Fibroblast of mammary gland (primary cell): Measurements from ENCODE around the gene AGAP1.

Source experiments
- DNase-seq: peaks from one replicate; pipeline ENCODE4 v3.0.0-alpha.2; 2010; ENCODE audit warnings: low read depth
- H3K4me3 ChIP-seq: 2 replicates; pipeline ENCODE4 v1.5.1; 2011; ENCODE audit warnings: low read depth, mild to moderate bottlenecking, low read length, moderate library complexity; ENCODE audit not compliant: control insufficient read depth
- TF ChIP-seq, protein P1 (sequence below): conservative IDR thresholded peaks from 2 replicates; pipeline ENCODE4 v1.5.1; 2011; ENCODE audit warnings: low read depth, low read length, inconsistent platforms; ENCODE audit not compliant: control insufficient read depth, insufficient read depth

AGAP1 gene

DNA sequence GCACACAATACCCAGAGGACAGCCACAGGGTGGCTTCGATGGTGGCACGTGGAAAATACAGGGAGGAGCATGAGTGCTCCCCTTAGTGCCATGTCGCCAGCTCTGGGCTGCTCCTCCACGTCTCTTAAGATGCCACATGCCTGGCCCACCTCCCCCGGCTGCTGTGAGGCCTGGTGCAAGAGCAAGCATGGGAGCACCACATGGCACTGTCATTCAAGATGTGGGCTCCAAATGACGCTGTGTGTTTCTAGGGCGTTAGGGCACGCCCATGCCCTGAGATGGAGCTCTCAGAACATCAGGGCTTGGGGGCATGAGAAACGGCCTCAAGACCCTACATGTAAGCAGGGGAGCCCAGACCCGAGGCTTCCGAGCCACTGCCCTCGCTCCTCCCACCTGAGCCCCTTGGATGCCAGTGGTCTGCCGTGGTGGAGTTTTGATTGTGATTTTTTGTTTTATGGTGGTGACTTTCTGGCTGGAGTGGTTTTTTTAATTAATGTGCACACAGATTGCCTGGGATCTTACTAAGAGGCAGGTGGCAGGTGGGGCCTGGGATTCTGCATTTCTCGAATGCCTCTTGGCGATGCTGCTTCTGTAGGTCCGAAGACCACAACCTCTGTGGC lies 435.0 kb downstream of the AGAP1 start:
- no peak for DNase-seq
- H3K4me3 ChIP-seq = no peak overlapping the region

DNA sequence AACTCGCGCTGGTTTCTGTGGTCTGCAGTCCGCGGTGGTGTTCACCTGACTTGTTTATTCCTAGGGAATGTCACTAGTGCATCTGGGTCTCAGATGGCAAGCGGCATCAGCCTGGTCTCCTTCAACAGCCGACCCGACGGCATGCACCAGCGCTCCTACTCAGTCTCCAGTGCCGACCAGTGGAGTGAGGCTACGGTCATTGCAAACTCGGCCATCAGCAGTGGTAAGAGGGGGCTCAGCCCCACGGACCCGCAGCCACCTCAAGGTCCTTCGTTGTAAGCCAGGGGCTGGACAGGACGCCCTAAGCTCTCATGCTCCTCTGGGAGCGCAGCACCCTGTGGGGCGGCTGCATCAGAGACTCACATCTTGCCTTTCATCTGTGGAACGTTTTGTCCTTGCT lies 436.9 kb downstream of the AGAP1 start:
- H3K4me3 ChIP-seq = no peak overlapping the region
- DNase-seq = no peak
- TF ChIP-seq, protein P1, sequence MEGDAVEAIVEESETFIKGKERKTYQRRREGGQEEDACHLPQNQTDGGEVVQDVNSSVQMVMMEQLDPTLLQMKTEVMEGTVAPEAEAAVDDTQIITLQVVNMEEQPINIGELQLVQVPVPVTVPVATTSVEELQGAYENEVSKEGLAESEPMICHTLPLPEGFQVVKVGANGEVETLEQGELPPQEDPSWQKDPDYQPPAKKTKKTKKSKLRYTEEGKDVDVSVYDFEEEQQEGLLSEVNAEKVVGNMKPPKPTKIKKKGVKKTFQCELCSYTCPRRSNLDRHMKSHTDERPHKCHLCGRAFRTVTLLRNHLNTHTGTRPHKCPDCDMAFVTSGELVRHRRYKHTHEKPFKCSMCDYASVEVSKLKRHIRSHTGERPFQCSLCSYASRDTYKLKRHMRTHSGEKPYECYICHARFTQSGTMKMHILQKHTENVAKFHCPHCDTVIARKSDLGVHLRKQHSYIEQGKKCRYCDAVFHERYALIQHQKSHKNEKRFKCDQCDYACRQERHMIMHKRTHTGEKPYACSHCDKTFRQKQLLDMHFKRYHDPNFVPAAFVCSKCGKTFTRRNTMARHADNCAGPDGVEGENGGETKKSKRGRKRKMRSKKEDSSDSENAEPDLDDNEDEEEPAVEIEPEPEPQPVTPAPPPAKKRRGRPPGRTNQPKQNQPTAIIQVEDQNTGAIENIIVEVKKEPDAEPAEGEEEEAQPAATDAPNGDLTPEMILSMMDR = no peak

More for the DNA sequence above, 435.0 kb downstream of the AGAP1 start:
- TF ChIP-seq, protein P1 = no peak

DNA sequence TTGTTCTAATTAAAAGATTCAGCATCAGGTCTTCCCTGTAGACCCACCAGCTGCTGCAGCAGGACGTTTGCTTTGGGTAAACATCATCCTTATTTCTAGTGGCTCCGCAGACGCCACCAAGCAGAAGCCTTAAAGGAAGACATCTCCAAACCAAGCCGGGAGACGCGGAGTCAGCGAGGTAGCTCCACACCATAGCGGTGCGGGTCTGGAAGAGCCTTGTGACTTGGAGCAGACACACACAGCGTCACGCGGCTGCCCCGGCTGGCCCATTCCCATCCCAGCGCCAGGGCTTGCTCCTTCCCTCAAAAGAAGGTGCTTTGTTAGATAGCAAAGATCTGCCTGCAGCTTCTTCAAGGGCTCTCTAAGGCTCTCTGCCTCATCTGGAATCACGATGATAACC lies 437.8 kb downstream of the AGAP1 start:
- no peak overlapping the region for H3K4me3 ChIP-seq
- TF ChIP-seq, protein P1 = no peak
- no peak for DNase-seq

- TF ChIP-seq, protein P1 = no peak
- H3K4me3 ChIP-seq = no peak overlapping the region
- DNase-seq = no peak
These were observed 440.4 kb downstream of the AGAP1 start for GRCh38 chr2:235934059-235934773.

DNA sequence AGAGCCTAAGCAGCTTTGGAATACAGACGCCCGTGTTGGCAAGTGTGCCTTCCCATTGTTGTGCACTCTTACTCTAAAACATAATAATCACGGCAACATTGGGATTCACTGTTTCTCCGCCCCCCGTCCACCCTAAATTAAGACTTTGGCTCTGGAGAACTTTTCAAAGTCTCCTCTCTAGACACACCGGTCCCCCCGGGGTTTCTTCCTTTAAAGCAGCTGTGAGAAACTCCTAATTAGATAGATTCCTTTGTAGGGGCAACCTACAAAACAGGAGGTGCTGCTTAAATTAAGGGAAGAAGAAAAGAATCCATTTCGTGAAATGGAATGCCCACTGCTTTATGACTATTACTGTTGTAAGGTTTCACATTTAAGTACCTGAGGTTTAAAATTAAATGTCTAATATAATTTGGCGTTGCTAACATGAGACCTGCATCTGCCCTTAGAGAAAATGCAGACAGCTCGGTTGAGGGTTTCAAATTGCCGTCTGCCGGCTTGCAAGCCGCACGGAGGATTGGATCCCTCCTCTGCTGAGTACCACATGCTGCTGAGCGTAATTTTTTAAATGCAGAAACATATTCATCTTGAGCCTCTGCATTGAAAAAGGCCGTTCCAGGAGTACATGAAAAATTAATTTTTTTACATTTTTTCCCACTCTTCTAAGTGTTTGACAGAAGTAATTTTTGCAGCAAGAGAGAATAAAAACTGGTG lies 441.1 kb downstream of the AGAP1 start:
- TF ChIP-seq, protein P1 = no peak
- no peak for DNase-seq
- H3K4me3 ChIP-seq = no peak overlapping the region

DNA sequence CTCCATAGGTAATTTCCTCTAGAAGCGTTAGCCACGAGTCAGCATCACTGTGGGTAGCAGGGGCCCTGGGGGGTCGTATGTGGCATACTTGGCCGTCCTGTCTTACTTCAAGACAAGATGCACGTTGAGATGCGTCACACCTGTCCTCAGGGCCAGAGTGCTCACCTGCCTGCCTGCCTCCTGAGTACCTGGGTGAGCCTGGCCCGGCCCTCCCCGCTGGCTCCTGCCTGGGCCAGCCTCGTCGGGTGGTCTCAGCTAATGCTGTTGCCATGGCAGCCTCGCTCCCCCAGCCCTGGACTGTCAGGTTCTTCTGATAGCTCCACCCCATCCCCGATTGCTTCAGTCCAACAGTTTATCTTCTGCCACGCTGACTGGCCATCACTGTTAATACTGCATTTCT lies 441.9 kb downstream of the AGAP1 start:
- H3K4me3 ChIP-seq = no peak overlapping the region
- DNase-seq = no peak
- TF ChIP-seq, protein P1 = no peak
